Stomach (tissue), 9 donors: ENCODE results near the gene MMS19. TPM values are rescaled to one million over a fixed set of nuclear protein-coding genes. Genes with fewer than 3 reads are reported as not detected.

ENCODE experiments used
- DNase-seq, 2 donors: peaks; one replicate each; pipeline versions ENCODE4 v3.0.0 to v3.0.0-alpha.2; 2013 to 2019
- H3K27ac ChIP-seq, 5 donors: fragments of 200-600 bp in 4 of 5; sonication (generic) in 4 of 5; one replicate each; pipeline ENCODE4 v1.5.1; 2013 to 2019; ENCODE audit warnings: mild to moderate bottlenecking in 1 of 5, moderate library complexity in 1 of 5
- H3K27me3 ChIP-seq, 3 donors: fragments of 200-600 bp; sonication (generic); one replicate each; pipeline ENCODE4 v1.5.1; 2017 to 2019; ENCODE audit warnings: mixed run types in 1 of 3
- H3K36me3 ChIP-seq, 4 donors: fragments of 200-600 bp; sonication (generic); 1 replicate in 3 of 4; 2 replicates in 1 of 4; pipeline ENCODE4 v1.5.1; 2016 to 2019
- H3K4me1 ChIP-seq, 4 donors: fragments of 200-600 bp; sonication (generic); one replicate each; pipeline ENCODE4 v1.5.1; 2016 to 2019
- H3K4me3 ChIP-seq, 4 donors: fragments of 200-600 bp; sonication (generic) in 3 of 4; one replicate each; pipeline ENCODE4 v1.5.1; 2016 to 2019; ENCODE audit warnings: mild to moderate bottlenecking in 1 of 4
- H3K9me3 ChIP-seq, 4 donors: fragments of 200-600 bp; sonication (generic); one replicate each; pipeline ENCODE4 v1.5.1; 2016 to 2019
- EP300 ChIP-seq: sonication (generic); formaldehyde crosslinking; IDR thresholded peaks from one replicate; pipeline ENCODE4 v1.6.1; 2017; ENCODE audit warnings: antibody characterized with exemption
- POLR2A ChIP-seq, 4 donors: fragments of 450-650 bp; IDR thresholded peaks; one replicate each; pipeline ENCODE4 v1.6.1; 2016; ENCODE audit warnings: antibody characterized with exemption in 4 of 4, control low read depth in 2 of 4, mild to moderate bottlenecking in 1 of 4, moderate library complexity in 1 of 4
- POLR2AphosphoS5 ChIP-seq, 3 donors: sonication (generic); formaldehyde crosslinking; IDR thresholded peaks; one replicate each; pipeline ENCODE4 v1.6.1; 2016; ENCODE audit warnings: antibody characterized with exemption in 3 of 3
- WGBS, 5 donors: extraction: QIAGEN DNeasy Blood & Tissue Kit in 3 of 5; methylation state at CpG; one replicate each; pipeline versions ENCODE4 v1.1.5 to v1.1.7; 2013 to 2018; 5-methylcytosine and 5-hydroxymethylcytosine counted together
- intact Hi-C: fragments of 100-400 bp; cut with DNase I; formaldehyde crosslinking; loops from one replicate; pipeline ENCODE4 v1.15.1; 2023; ENCODE audit warnings: low total_unique reads
- polyA plus RNA-seq, 3 donors: library from polyadenylated mRNA; stranded (reverse); fragments of 200-250 nt; gene quantifications; one replicate each; pipeline ENCODE4 v1.2.3, GENCODE V29; 2013
- total RNA-seq, 5 donors: library from RNA; depleted of rRNA; stranded (reverse); fragments of >200 nt; gene quantifications; one replicate each; pipeline versions ENCODE4 v1.1.0 to v1.2.3, GENCODE V29; 2014 to 2016
- TF ChIP-seq, protein P1 (sequence below), 7 experiments: fragments of 450-650 bp in 4 of 7; fragments of 200-600 bp in 3 of 7; sonication (generic) in 3 of 7; IDR thresholded peaks; one replicate each; pipeline ENCODE4 v1.5.1; 2016 to 2019; ENCODE audit warnings: antibody characterized with exemption in 7 of 7, control low read depth in 2 of 7, mild to moderate bottlenecking in 1 of 7
- donor health status: healthy with polysubstance abuse.
- donor health status: Bipolar disorder and iron deficiency.
- donor health status: healthy.

The MMS19 gene
- total and polyA plus RNA-seq, 8 donors = 30.9 to 146 (median 58.4) TPM

DNA sequence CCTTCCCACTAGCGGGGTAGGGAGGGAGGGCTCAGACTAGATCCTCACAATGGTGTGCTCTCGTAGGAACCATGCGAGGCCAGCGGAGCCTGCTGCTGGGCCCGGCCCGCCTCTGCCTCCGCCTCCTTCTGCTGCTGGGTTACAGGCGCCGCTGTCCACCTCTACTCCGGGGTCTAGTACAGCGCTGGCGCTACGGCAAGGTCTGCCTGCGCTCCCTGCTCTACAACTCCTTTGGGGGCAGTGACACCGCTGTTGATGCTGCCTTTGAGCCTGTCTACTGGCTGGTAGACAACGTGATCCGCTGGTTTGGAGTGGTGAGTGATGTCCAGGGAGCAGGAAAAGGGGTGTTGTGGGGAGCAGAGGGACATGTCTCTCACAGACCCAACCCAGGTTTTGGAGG is 46.6 kb downstream of the MMS19 start:
- Histone ChIP-seq H3K9me3 (no peaks in the 10 kb centered on the region), H3K36me3 (peaks cover 20 to 52% (median 44%) of the 10 kb centered on the region in 4 donors), H3K27me3 (no peaks in the 10 kb centered on the region), H3K4me3 (no peak overlapping the region), H3K4me1 (peaks cover 31 to 78% (median 56%) of the 10 kb centered on the region in 4 donors), H3K27ac (no peak overlapping the region)
- no peak for DNase-seq
- WGBS, 5 donors = 95 to 97% (median 96%) methylated on average over 17 of the region's 17 CpGs
- TF ChIP-seq POLR2AphosphoS5 (IDR thresholded peaks at IDR 0.05) = no peak
- no peak for TF ChIP-seq POLR2A (IDR thresholded peaks at IDR 0.05)
- TF ChIP-seq EP300 = no peak
- TF ChIP-seq, protein P1, sequence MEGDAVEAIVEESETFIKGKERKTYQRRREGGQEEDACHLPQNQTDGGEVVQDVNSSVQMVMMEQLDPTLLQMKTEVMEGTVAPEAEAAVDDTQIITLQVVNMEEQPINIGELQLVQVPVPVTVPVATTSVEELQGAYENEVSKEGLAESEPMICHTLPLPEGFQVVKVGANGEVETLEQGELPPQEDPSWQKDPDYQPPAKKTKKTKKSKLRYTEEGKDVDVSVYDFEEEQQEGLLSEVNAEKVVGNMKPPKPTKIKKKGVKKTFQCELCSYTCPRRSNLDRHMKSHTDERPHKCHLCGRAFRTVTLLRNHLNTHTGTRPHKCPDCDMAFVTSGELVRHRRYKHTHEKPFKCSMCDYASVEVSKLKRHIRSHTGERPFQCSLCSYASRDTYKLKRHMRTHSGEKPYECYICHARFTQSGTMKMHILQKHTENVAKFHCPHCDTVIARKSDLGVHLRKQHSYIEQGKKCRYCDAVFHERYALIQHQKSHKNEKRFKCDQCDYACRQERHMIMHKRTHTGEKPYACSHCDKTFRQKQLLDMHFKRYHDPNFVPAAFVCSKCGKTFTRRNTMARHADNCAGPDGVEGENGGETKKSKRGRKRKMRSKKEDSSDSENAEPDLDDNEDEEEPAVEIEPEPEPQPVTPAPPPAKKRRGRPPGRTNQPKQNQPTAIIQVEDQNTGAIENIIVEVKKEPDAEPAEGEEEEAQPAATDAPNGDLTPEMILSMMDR (IDR thresholded peaks at IDR 0.05) = no peak
- intact Hi-C loops = no loop called here

DNA sequence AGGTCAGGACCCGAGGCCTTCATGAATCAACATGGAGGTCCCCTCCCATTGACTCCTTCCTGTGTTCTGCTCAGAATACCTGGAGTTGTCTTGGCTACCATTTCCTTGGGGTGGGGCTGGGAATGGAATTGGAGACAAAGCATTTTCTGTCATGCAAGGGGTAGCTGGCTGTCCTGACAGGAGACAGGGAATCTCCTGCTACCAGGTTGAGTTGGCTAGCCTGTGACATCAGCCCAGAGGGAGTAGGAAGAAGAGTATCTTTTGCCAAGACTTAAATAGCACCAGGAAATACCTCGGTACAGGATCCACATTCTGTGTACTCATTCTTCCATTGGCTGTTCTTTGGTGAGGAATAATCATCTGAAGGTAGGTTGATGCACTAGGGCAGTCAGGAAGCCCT is 47.4 kb downstream of the MMS19 start:
- peaks cover 32 to 81% (median 61%) of the 10 kb centered on the region in 4 donors for H3K4me1 ChIP-seq
- no peak overlapping the region for H3K27ac ChIP-seq
- intact Hi-C loops = no loop called here
- H3K4me3 ChIP-seq = no peak overlapping the region
- TF ChIP-seq EP300 = no peak
- TF ChIP-seq POLR2AphosphoS5 (IDR thresholded peaks at IDR 0.05) = no peak
- TF ChIP-seq, protein P1 (IDR thresholded peaks at IDR 0.05) = no peak
- no peak for TF ChIP-seq POLR2A (IDR thresholded peaks at IDR 0.05)
- DNase-seq = no peak
- 51 to 72% (median 64%) methylated on average over 2 of the region's 2 CpGs for WGBS, 5 donors
- H3K27me3 ChIP-seq = no peaks in the 10 kb centered on the region
- peaks cover 12 to 44% (median 36%) of the 10 kb centered on the region in 4 donors for H3K36me3 ChIP-seq
- no peaks in the 10 kb centered on the region for H3K9me3 ChIP-seq

DNA sequence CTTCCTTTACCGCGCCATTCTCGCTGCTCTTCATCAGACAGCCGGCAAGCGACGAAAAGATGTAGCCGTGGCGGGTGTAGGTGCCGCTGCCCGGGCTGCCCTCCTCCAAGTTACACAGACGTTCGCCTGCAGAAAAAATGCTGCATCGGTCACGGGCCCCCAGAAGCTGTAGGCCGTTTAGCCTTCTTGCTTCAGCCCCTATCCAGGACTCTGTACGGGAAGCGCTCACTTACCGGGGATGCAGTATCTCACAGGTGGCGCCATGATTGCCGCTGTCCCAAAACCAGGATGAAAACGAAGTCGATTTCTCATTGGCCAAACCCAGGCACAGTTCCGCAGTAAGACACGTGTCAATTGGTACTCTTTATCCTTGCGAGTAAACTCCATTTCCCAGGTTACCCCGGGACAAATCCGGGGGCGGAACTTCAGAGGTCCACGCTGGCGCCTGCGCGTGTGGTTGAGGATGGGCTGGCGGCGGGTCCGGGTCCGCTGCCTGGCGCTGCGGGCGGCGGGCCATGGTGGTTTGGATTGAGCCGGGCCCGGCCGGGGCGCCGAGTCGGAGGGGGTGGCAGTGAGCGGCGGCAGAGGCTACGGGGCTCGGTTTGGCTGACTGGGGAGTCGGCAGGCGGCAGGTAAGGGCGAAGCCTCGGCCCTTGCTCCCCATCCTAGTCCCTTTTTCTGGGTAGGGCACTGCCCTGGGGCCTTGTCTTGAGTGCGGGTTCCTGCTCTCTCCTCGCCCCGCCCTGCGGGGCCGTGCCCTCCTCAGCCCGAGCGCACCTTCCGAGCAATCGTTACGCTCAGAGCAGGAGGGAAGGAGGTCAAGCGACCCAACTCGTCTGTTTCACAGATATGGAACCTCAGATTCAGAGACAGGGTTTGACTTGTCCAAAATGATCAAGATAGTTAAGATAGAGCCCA is 52.2 kb downstream of the MMS19 start, which contains the start of the genes EXOSC1 and ZDHHC16:
Gene EXOSC1, minus strand, starts transcription at position 285 of the 918 bp plus-strand sequence. Its CDS starts 21 bp downstream, at position 264.
Gene ZDHHC16, plus strand, starts transcription at position 454 of the 918 bp plus-strand sequence. CDS start 5,501 bp downstream, outside the sequence.
- H3K27ac ChIP-seq = peak within 1 kb of the TSS; percentile 80 to 91 (median 83)
- H3K27me3 ChIP-seq = no peaks in the 10 kb centered on the region
- peak; percentile 75 to 87 (median 75) for TF ChIP-seq POLR2AphosphoS5 (IDR thresholded peaks at IDR 0.05)
- TF ChIP-seq POLR2A (IDR thresholded peaks at IDR 0.05) = no peak
- TF ChIP-seq, protein P1 (IDR thresholded peaks at IDR 0.05) = peak in 1 of 7 experiments; percentile 24
- peaks cover 4 to 25% (median 21%) of the 10 kb centered on the region in 4 donors for H3K36me3 ChIP-seq
- peak; percentile 91 to 98 for DNase-seq
- no peaks in the 10 kb centered on the region for H3K9me3 ChIP-seq
- 0 to 1% (median 0%) methylated on average over 40 to 66 of the region's 66 CpGs for WGBS, 5 donors
- H3K4me1 ChIP-seq = peaks cover 31 to 57% (median 49%) of the 10 kb centered on the region in 4 donors
- H3K4me3 ChIP-seq = peak within 1 kb of the TSS; percentile 89 to 100 (median 94)
- intact Hi-C loops = no loop called here

GRCh38 chr10:97445357-97445721 is 52.9 kb downstream of the MMS19 start:
- intact Hi-C loops = no loop called here
- no peaks in the 10 kb centered on the region for H3K9me3 ChIP-seq
- peak overlapping the region; percentile 80 to 91 (median 81) for H3K27ac ChIP-seq
- TF ChIP-seq, protein P1 (IDR thresholded peaks at IDR 0.05) = no peak
- no peak for TF ChIP-seq POLR2A (IDR thresholded peaks at IDR 0.05)
- TF ChIP-seq POLR2AphosphoS5 (IDR thresholded peaks at IDR 0.05) = no peak
- no peak for TF ChIP-seq EP300
- peaks cover 31 to 50% (median 44%) of the 10 kb centered on the region in 4 donors for H3K4me1 ChIP-seq
- H3K36me3 ChIP-seq = peaks cover 10 to 31% (median 28%) of the 10 kb centered on the region in 4 donors
- no peaks in the 10 kb centered on the region for H3K27me3 ChIP-seq
- no peak for DNase-seq
- H3K4me3 ChIP-seq = peak overlapping the region; percentile 89 to 100 (median 94)
- WGBS, 5 donors = 0 to 1% (median 1%) methylated on average over 13 of the region's 13 CpGs
